ENCODE data around the gene ZNF117.
A peak's percentile ranks its signal among the peaks of the same experiment; 100 is the strongest.
"Not testable (repeated sequence)": the region's sequence is repeated elsewhere in the genome, so short reads cannot be mapped to it uniquely, and the experiment has no call there.

Gene ZNF117

GRCh38 chr7:64978497-64979203 is 12.2 kb downstream of the ZNF117 start:
- no peak for DNase-seq (ENCODE audit: low spot score in 2 of 2)
- ATAC-seq (replicated peaks; ENCODE audit: extremely low read depth, poor library complexity, severe bottlenecking) = no peak
- no peaks in the 10 kb centered on the region for H3K4me1 Mint-ChIP-seq
- H3K27ac Mint-ChIP-seq (ENCODE audit: low read depth) = no peak overlapping the region
- H3K27me3 Mint-ChIP-seq = no peaks in the 10 kb centered on the region
- no peak overlapping the region for H3K4me3 Mint-ChIP-seq
- H3K9me3 Mint-ChIP-seq = peaks cover 18% of the 10 kb centered on the region
- peaks cover 8% of the 10 kb centered on the region for H3K36me3 Mint-ChIP-seq (ENCODE audit: insufficient read depth)

GRCh38 chr7:64965594-64965993 is 25.2 kb downstream of the ZNF117 start:
- H3K4me3 Mint-ChIP-seq = no peak overlapping the region
- no peaks in the 10 kb centered on the region for H3K36me3 Mint-ChIP-seq (ENCODE audit: insufficient read depth)
- no peaks in the 10 kb centered on the region for H3K4me1 Mint-ChIP-seq
- ATAC-seq (replicated peaks; ENCODE audit: extremely low read depth, poor library complexity, severe bottlenecking) (no peak), DNase-seq (ENCODE audit: low spot score in 2 of 2) (no peak)
- peaks cover 22% of the 10 kb centered on the region for H3K27me3 Mint-ChIP-seq
- no peaks in the 10 kb centered on the region for H3K9me3 Mint-ChIP-seq
- no peak overlapping the region for H3K27ac Mint-ChIP-seq (ENCODE audit: low read depth)

- ATAC-seq (replicated peaks; ENCODE audit: extremely low read depth, poor library complexity, severe bottlenecking) (no peak), DNase-seq (ENCODE audit: low spot score in 2 of 2) (no peak)
- Mint-ChIP-seq H3K4me3 (no peak overlapping the region), H3K9me3 (no peaks in the 10 kb centered on the region), H3K36me3 (ENCODE audit: insufficient read depth) (no peaks in the 10 kb centered on the region), H3K4me1 (no peaks in the 10 kb centered on the region), H3K27me3 (peaks cover 40% of the 10 kb centered on the region), H3K27ac (ENCODE audit: low read depth) (no peak overlapping the region)
These were observed 31.6 kb downstream of the ZNF117 start for GRCh38 chr7:64959072-64959747.

GRCh38 chr7:64951250-64951848 is 39.5 kb downstream of the ZNF117 start:
- Mint-ChIP-seq H3K4me3 (no peak overlapping the region), H3K27ac (ENCODE audit: low read depth) (no peak overlapping the region), H3K9me3 (no peaks in the 10 kb centered on the region), H3K4me1 (no peaks in the 10 kb centered on the region), H3K36me3 (ENCODE audit: insufficient read depth) (peaks cover 1% of the 10 kb centered on the region), H3K27me3 (peaks cover 56% of the 10 kb centered on the region)
- ATAC-seq (replicated peaks; ENCODE audit: extremely low read depth, poor library complexity, severe bottlenecking) = peak; percentile 56
- DNase-seq (ENCODE audit: low spot score in 2 of 2) = no peak

- not testable (repeated sequence) for H3K4me3 Mint-ChIP-seq; DNase-seq (ENCODE audit: low spot score in 2 of 2); H3K27ac Mint-ChIP-seq (ENCODE audit: low read depth); H3K9me3 Mint-ChIP-seq; H3K4me1 Mint-ChIP-seq; H3K36me3 Mint-ChIP-seq (ENCODE audit: insufficient read depth); ATAC-seq (replicated peaks; ENCODE audit: extremely low read depth, poor library complexity, severe bottlenecking)
- peaks cover 62% of the 10 kb centered on the region for H3K27me3 Mint-ChIP-seq
These were observed 40.2 kb downstream of the ZNF117 start for GRCh38 chr7:64950673-64951072.

- DNase-seq (ENCODE audit: low spot score in 2 of 2); H3K4me1 Mint-ChIP-seq; H3K27ac Mint-ChIP-seq (ENCODE audit: low read depth); H3K4me3 Mint-ChIP-seq; H3K9me3 Mint-ChIP-seq; ATAC-seq (replicated peaks; ENCODE audit: extremely low read depth, poor library complexity, severe bottlenecking); H3K36me3 Mint-ChIP-seq (ENCODE audit: insufficient read depth): not testable (repeated sequence)
- peaks cover 78% of the 10 kb centered on the region for H3K27me3 Mint-ChIP-seq
These were observed 42.1 kb downstream of the ZNF117 start for GRCh38 chr7:64948774-64949173.

GRCh38 chr7:64947252-64948000 is 43.4 kb downstream of the ZNF117 start:
- no peak for DNase-seq (ENCODE audit: low spot score in 2 of 2)
- ATAC-seq (replicated peaks; ENCODE audit: extremely low read depth, poor library complexity, severe bottlenecking) = no peak
- Mint-ChIP-seq H3K36me3 (ENCODE audit: insufficient read depth) (peaks cover 1% of the 10 kb centered on the region), H3K4me1 (no peaks in the 10 kb centered on the region), H3K27me3 (peaks cover 78% of the 10 kb centered on the region), H3K27ac (ENCODE audit: low read depth) (no peak overlapping the region), H3K9me3 (no peaks in the 10 kb centered on the region), H3K4me3 (no peak overlapping the region)

- Mint-ChIP-seq H3K27ac (ENCODE audit: low read depth) (no peak overlapping the region), H3K27me3 (peaks cover 73% of the 10 kb centered on the region), H3K9me3 (no peaks in the 10 kb centered on the region), H3K4me1 (no peaks in the 10 kb centered on the region), H3K36me3 (ENCODE audit: insufficient read depth) (peaks cover 1% of the 10 kb centered on the region), H3K4me3 (no peak overlapping the region)
- ATAC-seq (replicated peaks; ENCODE audit: extremely low read depth, poor library complexity, severe bottlenecking) = no peak
- no peak for DNase-seq (ENCODE audit: low spot score in 2 of 2)
These were observed 44.1 kb downstream of the ZNF117 start for GRCh38 chr7:64946772-64947171.

- no peaks in the 10 kb centered on the region for H3K9me3 Mint-ChIP-seq
- peaks cover 1% of the 10 kb centered on the region for H3K36me3 Mint-ChIP-seq (ENCODE audit: insufficient read depth)
- no peaks in the 10 kb centered on the region for H3K4me1 Mint-ChIP-seq
- ATAC-seq (replicated peaks; ENCODE audit: extremely low read depth, poor library complexity, severe bottlenecking) (no peak), DNase-seq (ENCODE audit: low spot score in 2 of 2) (no peak)
- peaks cover 62% of the 10 kb centered on the region for H3K27me3 Mint-ChIP-seq
- no peak overlapping the region for H3K4me3 Mint-ChIP-seq
- no peak overlapping the region for H3K27ac Mint-ChIP-seq (ENCODE audit: low read depth)
These were observed 45.2 kb downstream of the ZNF117 start for GRCh38 chr7:64945503-64946175.

- not testable (repeated sequence) for DNase-seq (ENCODE audit: low spot score in 2 of 2); H3K4me1 Mint-ChIP-seq; H3K4me3 Mint-ChIP-seq; H3K27ac Mint-ChIP-seq (ENCODE audit: low read depth); H3K36me3 Mint-ChIP-seq (ENCODE audit: insufficient read depth); H3K9me3 Mint-ChIP-seq; ATAC-seq (replicated peaks; ENCODE audit: extremely low read depth, poor library complexity, severe bottlenecking)
- H3K27me3 Mint-ChIP-seq = peaks cover 54% of the 10 kb centered on the region
These were observed 46.0 kb downstream of the ZNF117 start for GRCh38 chr7:64944667-64945502.

GRCh38 chr7:64940021-64940420 is 50.8 kb downstream of the ZNF117 start:
- not testable (repeated sequence) for H3K4me3 Mint-ChIP-seq; H3K27ac Mint-ChIP-seq (ENCODE audit: low read depth); H3K4me1 Mint-ChIP-seq; DNase-seq (ENCODE audit: low spot score in 2 of 2); H3K27me3 Mint-ChIP-seq; ATAC-seq (replicated peaks; ENCODE audit: extremely low read depth, poor library complexity, severe bottlenecking); H3K9me3 Mint-ChIP-seq; H3K36me3 Mint-ChIP-seq (ENCODE audit: insufficient read depth)
